Measurements from ENCODE around the gene ABTB2. TPM values are rescaled to one million over a fixed set of nuclear protein-coding genes. Genes with fewer than 3 reads are reported as not detected.

The ABTB2 gene
- total RNA-seq, 1 donor from 2014 or later = 0.89 TPM

GRCh38 chr11:34212566-34212965 lies 145.2 kb downstream of the ABTB2 start:
- Mint-ChIP-seq H3K4me1 (ENCODE audit: unreplicated experiment) (peaks cover 7% of the 10 kb centered on the region), H3K36me3 (ENCODE audit: unreplicated experiment) (no peaks in the 10 kb centered on the region), H3K27ac (ENCODE audit: unreplicated experiment) (no peak overlapping the region), H3K27me3 (ENCODE audit: unreplicated experiment) (peaks cover 5% of the 10 kb centered on the region), H3K9me3 (ENCODE audit: unreplicated experiment) (no peaks in the 10 kb centered on the region), H3K4me3 (ENCODE audit: unreplicated experiment) (no peak overlapping the region)
- TF ChIP-seq, protein P1, sequence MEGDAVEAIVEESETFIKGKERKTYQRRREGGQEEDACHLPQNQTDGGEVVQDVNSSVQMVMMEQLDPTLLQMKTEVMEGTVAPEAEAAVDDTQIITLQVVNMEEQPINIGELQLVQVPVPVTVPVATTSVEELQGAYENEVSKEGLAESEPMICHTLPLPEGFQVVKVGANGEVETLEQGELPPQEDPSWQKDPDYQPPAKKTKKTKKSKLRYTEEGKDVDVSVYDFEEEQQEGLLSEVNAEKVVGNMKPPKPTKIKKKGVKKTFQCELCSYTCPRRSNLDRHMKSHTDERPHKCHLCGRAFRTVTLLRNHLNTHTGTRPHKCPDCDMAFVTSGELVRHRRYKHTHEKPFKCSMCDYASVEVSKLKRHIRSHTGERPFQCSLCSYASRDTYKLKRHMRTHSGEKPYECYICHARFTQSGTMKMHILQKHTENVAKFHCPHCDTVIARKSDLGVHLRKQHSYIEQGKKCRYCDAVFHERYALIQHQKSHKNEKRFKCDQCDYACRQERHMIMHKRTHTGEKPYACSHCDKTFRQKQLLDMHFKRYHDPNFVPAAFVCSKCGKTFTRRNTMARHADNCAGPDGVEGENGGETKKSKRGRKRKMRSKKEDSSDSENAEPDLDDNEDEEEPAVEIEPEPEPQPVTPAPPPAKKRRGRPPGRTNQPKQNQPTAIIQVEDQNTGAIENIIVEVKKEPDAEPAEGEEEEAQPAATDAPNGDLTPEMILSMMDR (IDR thresholded peaks at IDR 0.05) = no peak
- DNase-seq (ENCODE audit: extremely low spot score, unreplicated experiment) = no peak

- no peak overlapping the region for H3K4me3 Mint-ChIP-seq (ENCODE audit: unreplicated experiment)
- no peaks in the 10 kb centered on the region for H3K9me3 Mint-ChIP-seq (ENCODE audit: unreplicated experiment)
- TF ChIP-seq, protein P1 (IDR thresholded peaks at IDR 0.05) = no peak
- H3K27me3 Mint-ChIP-seq (ENCODE audit: unreplicated experiment) = peaks cover 2% of the 10 kb centered on the region
- H3K27ac Mint-ChIP-seq (ENCODE audit: unreplicated experiment) = no peak overlapping the region
- no peak for DNase-seq (ENCODE audit: extremely low spot score, unreplicated experiment)
- H3K4me1 Mint-ChIP-seq (ENCODE audit: unreplicated experiment) = peaks cover 12% of the 10 kb centered on the region
- H3K36me3 Mint-ChIP-seq (ENCODE audit: unreplicated experiment) = no peaks in the 10 kb centered on the region
Measured at GRCh38 chr11:34209809-34210208, 148.0 kb downstream of the ABTB2 start.

GRCh38 chr11:34208266-34209135 lies 149.3 kb downstream of the ABTB2 start:
- H3K27ac Mint-ChIP-seq (ENCODE audit: unreplicated experiment) = no peak overlapping the region
- no peak for DNase-seq (ENCODE audit: extremely low spot score, unreplicated experiment)
- H3K36me3 Mint-ChIP-seq (ENCODE audit: unreplicated experiment) = no peaks in the 10 kb centered on the region
- no peak overlapping the region for H3K4me3 Mint-ChIP-seq (ENCODE audit: unreplicated experiment)
- no peaks in the 10 kb centered on the region for H3K27me3 Mint-ChIP-seq (ENCODE audit: unreplicated experiment)
- TF ChIP-seq, protein P1 (IDR thresholded peaks at IDR 0.05) = no peak
- no peaks in the 10 kb centered on the region for H3K9me3 Mint-ChIP-seq (ENCODE audit: unreplicated experiment)
- H3K4me1 Mint-ChIP-seq (ENCODE audit: unreplicated experiment) = peaks cover 10% of the 10 kb centered on the region

GRCh38 chr11:34207487-34208180 lies 150.2 kb downstream of the ABTB2 start:
- no peak overlapping the region for H3K4me3 Mint-ChIP-seq (ENCODE audit: unreplicated experiment)
- no peaks in the 10 kb centered on the region for H3K27me3 Mint-ChIP-seq (ENCODE audit: unreplicated experiment)
- no peak for DNase-seq (ENCODE audit: extremely low spot score, unreplicated experiment)

More at GRCh38 chr11:34207487-34208180, 150.2 kb downstream of the ABTB2 start:
- no peak overlapping the region for H3K27ac Mint-ChIP-seq (ENCODE audit: unreplicated experiment)
- H3K36me3 Mint-ChIP-seq (ENCODE audit: unreplicated experiment) = no peaks in the 10 kb centered on the region
- TF ChIP-seq, protein P1 (IDR thresholded peaks at IDR 0.05) = no peak
- no peaks in the 10 kb centered on the region for H3K9me3 Mint-ChIP-seq (ENCODE audit: unreplicated experiment)
- H3K4me1 Mint-ChIP-seq (ENCODE audit: unreplicated experiment) = peaks cover 11% of the 10 kb centered on the region
